Fibroblast of skin of right quadriceps (primary cell): ENCODE results near the gene ZMYND8.

ENCODE experiments used
- DNase-seq: peaks from one replicate; pipeline ENCODE4 v3.0.0-alpha.2; 2013

The ZMYND8 gene

GRCh38 chr20:47332381-47333206, 23.9 kb downstream of the ZMYND8 start:
- DNase-seq, result no peak

GRCh38 chr20:47330933-47331708, 25.4 kb downstream of the ZMYND8 start:
- DNase-seq, result peak; percentile 79

DNA sequence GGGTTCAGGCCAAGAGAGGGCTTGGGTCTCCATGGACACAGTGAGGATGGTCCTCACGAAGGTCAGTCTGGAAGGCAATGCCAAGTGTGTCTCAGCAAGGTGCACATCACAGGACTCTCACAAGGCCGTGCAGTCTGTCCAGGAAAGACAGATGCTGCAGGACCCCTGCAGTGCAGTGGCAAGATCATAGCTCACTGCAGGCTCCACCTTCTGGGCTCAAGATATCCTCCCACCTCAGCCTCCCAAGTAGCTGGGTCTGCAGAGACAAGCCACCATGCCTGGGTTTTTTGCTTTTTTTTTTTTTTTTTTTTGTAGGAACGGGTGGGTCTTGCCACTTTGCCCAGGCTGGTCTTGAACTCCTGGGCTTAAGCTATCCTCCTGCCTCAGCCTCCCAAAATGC, 26.4 kb downstream of the ZMYND8 start:
- DNase-seq, result no peak

DNA sequence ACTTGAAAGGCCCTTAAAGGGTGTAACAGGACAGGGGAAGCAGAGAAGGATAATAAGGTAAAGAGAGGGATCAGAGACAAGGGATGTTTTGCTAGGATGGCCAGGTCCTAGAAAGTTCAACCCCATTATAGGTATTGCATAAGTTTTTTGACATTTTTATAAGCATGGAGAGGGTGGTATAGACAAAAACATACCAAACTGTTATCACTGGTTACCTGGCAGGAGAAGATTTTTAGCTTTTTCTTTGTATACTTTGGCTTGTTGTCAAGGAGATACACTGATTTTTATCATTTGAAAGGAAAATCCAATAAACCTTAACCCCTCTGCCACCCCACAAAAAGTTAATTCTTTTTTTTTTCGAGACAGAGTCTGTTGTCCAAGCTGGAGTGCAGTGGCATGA, 28.4 kb downstream of the ZMYND8 start:
- no peak for DNase-seq

- no peak for DNase-seq
Measured at GRCh38 chr20:47327711-47328110, 28.8 kb downstream of the ZMYND8 start.

- peak; percentile 68 for DNase-seq
Measured at GRCh38 chr20:47326658-47327268, 29.7 kb downstream of the ZMYND8 start.

DNA sequence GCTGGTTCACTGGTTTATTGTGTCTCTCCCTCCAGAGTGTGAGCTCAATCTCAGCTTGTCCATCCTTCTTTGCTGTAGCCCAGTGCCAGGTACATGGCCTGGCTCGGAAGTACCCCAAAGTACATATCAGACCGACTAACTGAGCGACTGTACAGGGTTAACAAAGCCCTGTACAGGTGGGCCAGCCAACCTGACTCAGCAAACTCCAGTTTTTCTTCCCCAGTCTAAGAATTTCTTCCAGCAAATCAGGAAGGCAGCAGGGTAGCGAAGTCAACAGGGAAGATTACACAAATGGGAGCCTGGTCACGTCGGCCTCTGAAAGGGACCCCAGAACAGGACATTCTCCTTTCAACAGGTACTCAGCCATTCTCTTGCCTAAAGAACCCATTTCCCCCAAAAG, 31.3 kb downstream of the ZMYND8 start:
- DNase-seq, result no peak

DNA sequence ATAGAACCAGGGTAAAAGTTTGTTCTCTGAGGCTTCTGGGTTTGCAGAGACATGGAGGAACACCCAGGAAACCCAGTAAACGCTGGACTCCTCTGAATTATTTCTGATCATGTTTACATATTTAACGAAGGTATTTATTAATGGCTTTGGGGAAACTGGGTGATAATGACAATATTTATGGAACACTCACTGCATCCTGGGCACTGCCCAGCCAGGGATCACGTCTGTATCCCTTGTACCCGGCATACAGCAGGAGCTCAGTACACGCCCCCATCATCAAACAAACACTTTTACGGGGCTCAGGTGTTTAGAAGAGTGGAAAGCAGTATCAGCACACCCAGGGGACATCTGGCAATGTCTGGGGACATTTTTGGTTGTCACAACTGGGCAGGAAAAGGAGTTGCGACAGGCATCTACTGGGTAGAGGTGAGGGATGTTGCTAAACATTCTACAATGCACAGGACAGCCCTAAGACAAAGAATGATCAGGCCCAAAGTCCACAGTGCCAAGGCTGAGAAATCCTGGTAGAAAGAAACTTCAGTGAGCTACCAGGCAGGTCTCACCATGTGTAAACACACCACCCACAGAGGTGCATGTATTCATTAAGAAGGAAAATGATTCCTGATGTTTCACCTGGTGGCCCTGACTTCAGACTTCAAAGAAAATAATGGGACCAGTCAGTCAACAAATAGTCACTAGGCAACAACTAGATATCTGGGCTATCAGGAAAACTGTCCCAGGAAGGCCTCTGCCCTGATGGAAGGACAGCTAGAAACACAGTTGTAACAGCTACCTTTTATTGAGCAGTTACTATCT, 35.3 kb downstream of the ZMYND8 start:
- DNase-seq, result no peak

DNA sequence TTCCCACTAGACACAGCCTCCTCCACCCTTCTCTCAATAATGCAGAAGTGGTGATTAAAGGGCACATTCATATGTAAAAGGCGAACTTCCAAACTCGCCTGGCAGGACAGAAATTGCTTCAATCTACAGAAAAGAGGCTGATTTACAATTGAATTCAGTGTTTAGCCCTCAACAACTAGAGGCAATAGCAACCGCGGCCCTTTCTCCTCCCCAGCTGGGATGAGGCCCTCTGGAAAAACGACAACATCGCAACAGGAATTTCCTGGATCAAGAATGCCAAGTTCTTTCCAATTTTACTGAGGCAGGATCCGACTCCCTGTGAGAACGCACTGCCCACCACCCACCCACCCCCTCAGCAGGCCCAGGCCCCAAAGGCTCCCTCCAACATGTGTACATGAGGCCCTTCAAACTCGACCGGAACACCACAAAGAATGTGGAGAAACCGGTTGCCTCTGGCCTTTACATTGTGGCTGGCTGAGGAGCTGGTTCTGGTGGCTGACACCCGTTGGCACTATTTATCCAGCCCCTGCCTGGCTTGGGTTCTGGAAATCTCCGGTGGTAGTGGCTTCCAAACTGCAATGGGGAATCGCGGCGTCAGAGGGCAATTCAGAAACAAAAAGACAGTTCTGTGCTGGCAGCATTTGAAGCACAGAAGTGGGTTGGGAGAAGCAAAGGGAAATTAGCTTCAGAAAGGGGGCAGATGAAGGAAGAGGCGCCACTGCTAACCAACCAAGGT, 36.8 kb downstream of the ZMYND8 start:
- peak; percentile 86 for DNase-seq

GRCh38 chr20:47318586-47319516, 37.6 kb downstream of the ZMYND8 start:
- DNase-seq, result peak; percentile 66

- DNase-seq, result peak; percentile 77
Measured at GRCh38 chr20:47318027-47318585, 38.4 kb downstream of the ZMYND8 start.

GRCh38 chr20:47317127-47317895, 39.2 kb downstream of the ZMYND8 start:
- peak; percentile 98 for DNase-seq

- DNase-seq, result no peak
Measured at GRCh38 chr20:47316776-47317126, 39.7 kb downstream of the ZMYND8 start.

DNA sequence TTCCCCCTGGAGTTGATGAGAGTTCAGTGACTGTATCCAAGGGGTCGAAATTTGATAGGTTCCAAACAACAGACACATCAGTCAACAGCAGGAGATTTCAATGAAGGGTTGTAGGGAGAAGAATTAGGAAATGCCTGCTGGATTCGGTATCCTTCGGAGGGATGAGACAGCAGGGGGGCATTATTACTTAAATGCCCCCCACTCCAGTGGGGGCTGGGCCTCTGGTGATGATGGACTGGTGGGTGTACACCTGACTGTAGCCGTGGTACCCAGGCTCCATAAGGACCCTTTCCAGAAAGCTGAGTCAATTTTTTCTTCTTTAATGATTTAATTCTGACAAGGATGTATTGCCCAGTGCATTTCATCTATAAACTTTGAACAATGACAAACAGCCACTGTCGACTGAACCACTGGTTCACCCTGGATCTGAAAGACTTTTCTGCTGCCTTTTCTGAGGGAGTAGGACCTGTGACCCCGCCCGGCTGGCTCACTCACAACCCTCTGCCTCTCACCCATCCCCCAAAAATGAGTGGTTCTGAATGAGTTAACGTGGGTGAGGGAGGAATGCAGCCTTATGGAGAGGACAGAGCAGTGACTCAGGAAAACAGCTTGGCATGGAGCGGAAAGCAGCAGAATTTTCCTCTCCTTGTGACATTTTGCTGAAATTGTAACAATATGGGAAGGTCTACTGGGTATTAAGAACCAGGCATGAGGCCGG, 41.0 kb downstream of the ZMYND8 start:
- DNase-seq, result peak; percentile 97

GRCh38 chr20:47314647-47315338, 41.7 kb downstream of the ZMYND8 start:
- DNase-seq, result no peak

GRCh38 chr20:47311967-47312681, 44.4 kb downstream of the ZMYND8 start:
- no peak for DNase-seq

DNA sequence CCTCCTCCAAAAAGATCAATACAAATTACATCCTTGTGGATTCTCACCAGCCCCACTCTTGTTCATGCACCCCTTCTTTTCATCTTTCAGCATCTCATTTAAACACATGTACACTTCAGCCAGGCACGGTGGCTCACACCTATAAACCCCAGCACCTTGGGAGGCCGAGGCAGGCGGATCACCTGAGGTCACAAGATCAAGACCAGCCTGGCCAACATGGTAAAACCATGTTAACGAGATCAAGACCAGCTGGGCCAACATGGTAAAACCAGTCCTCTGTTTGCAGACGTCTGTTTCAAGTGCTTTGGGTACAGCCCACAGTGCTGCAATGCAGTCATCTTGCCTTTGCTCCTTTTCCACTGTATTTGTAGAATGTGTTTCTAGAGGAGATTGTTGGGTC, 45.3 kb downstream of the ZMYND8 start:
- no peak for DNase-seq

- DNase-seq, result no peak
Measured at GRCh38 chr20:47310729-47311128, 45.8 kb downstream of the ZMYND8 start.
